ENCODE data around the gene PTCD3. TPM values are rescaled to one million over a fixed set of nuclear protein-coding genes. Genes with fewer than 3 reads are reported as not detected.

Gene PTCD3
- total RNA-seq, 1 experiment from 2014 or later = 93.9 TPM

GRCh38 chr2:86097114-86097896 lies 8.7 kb upstream of the PTCD3 start:
- ChIA-PET POLR2A (no interaction called here), CTCF (no interaction called here)
- H3K27ac ChIP-seq (ENCODE audit: low read length) = no peak overlapping the region
- no peaks in the 10 kb centered on the region for H3K27me3 ChIP-seq (ENCODE audit: control insufficient read depth, insufficient read depth, low read length)
- no peak overlapping the region for H3K4me3 ChIP-seq (ENCODE audit: low read depth in 2 of 2, low read length in 2 of 2)
- in situ Hi-C loops (cut with HindIII; ENCODE audit: low pct_unique_long_range_greater_than_20kb, low sequenced_read_pairs) = no loop called here
- DNase-seq (ENCODE audit: low read depth, low spot score) (no peak), ATAC-seq (no peak)
- no peaks in the 10 kb centered on the region for H3K9me3 ChIP-seq (ENCODE audit: control insufficient read depth, insufficient read depth, low read depth, low read length)
- TF ChIP-seq TCF7L2 (IDR thresholded peaks at IDR 0.05; ENCODE audit: low read depth, low read length) (no peak), SIN3A (IDR thresholded peaks at IDR 0.05; ENCODE audit: borderline replicate concordance, insufficient read depth, low read depth, low read length) (no peak), CTCF (IDR thresholded peaks at IDR 0.05) (no peak), POLR2AphosphoS5 (IDR thresholded peaks at IDR 0.05; ENCODE audit: low read depth, low read length) (no peak), REST (IDR thresholded peaks at IDR 0.05; ENCODE audit: insufficient read depth in 1 of 2, low read depth in 2 of 2, low read length in 1 of 2) (no peak)
- peaks cover 25% of the 10 kb centered on the region for H3K36me3 ChIP-seq (ENCODE audit: control insufficient read depth, insufficient read depth, low read length)
- intact Hi-C loops (cut with micrococcal nuclease; ENCODE audit: unreplicated experiment) = no loop called here
- BruUV-seq (replicated peaks) = no TSS peak
- no peaks in the 10 kb centered on the region for H3K4me1 ChIP-seq (ENCODE audit: control insufficient read depth, insufficient read depth, low read length)

GRCh38 chr2:86097913-86098312 lies 8.1 kb upstream of the PTCD3 start:
- intact Hi-C loops (cut with micrococcal nuclease; ENCODE audit: unreplicated experiment) = no loop called here
- H3K9me3 ChIP-seq (ENCODE audit: control insufficient read depth, insufficient read depth, low read depth, low read length) = no peaks in the 10 kb centered on the region
- BruUV-seq (replicated peaks) = no TSS peak
- no peak for ATAC-seq
- no peaks in the 10 kb centered on the region for H3K4me1 ChIP-seq (ENCODE audit: control insufficient read depth, insufficient read depth, low read length)
- in situ Hi-C loops (cut with HindIII; ENCODE audit: low pct_unique_long_range_greater_than_20kb, low sequenced_read_pairs) = no loop called here
- no peak overlapping the region for H3K4me3 ChIP-seq (ENCODE audit: low read depth in 2 of 2, low read length in 2 of 2)
- peaks cover 22% of the 10 kb centered on the region for H3K36me3 ChIP-seq (ENCODE audit: control insufficient read depth, insufficient read depth, low read length)
- ChIA-PET CTCF (no interaction called here), POLR2A (no interaction called here)
- H3K27me3 ChIP-seq (ENCODE audit: control insufficient read depth, insufficient read depth, low read length) = no peaks in the 10 kb centered on the region
- TF ChIP-seq CTCF (IDR thresholded peaks at IDR 0.05) = no peak
- TF ChIP-seq TCF7L2 (IDR thresholded peaks at IDR 0.05; ENCODE audit: low read depth, low read length) = no peak
- TF ChIP-seq REST (IDR thresholded peaks at IDR 0.05; ENCODE audit: insufficient read depth in 1 of 2, low read depth in 2 of 2, low read length in 1 of 2) = no peak
- no peak for TF ChIP-seq POLR2AphosphoS5 (IDR thresholded peaks at IDR 0.05; ENCODE audit: low read depth, low read length)
- no peak for TF ChIP-seq SIN3A (IDR thresholded peaks at IDR 0.05; ENCODE audit: borderline replicate concordance, insufficient read depth, low read depth, low read length)
- H3K27ac ChIP-seq (ENCODE audit: low read length) = no peak overlapping the region
- no peak for DNase-seq (ENCODE audit: low read depth, low spot score)
